Neuronal stem cell (in vitro differentiated cells): ENCODE data around the gene RAB3C.

ENCODE experiments used
- DNase-seq: peaks from one replicate; pipeline ENCODE4 v3.0.0-alpha.2; 2013; ENCODE audit warnings: low spot score
- H2AFZ ChIP-seq: one replicate; pipeline ENCODE4 v1.6.1; 2013; ENCODE audit warnings: mild to moderate bottlenecking, low read length, inconsistent platforms
- H2AK5ac ChIP-seq: 2 replicates; pipeline ENCODE4 v1.6.1; 2013; ENCODE audit warnings: low read depth, mild to moderate bottlenecking, inconsistent platforms, low read length, moderate library complexity, mixed read lengths
- H2BK120ac ChIP-seq: 2 replicates; pipeline ENCODE4 v1.6.1; 2013; ENCODE audit warnings: low read depth, mild to moderate bottlenecking, inconsistent platforms, low read length, moderate library complexity, mixed read lengths
- H2BK12ac ChIP-seq: one replicate; pipeline ENCODE4 v1.6.1; 2013; ENCODE audit warnings: low read length, inconsistent platforms
- H2BK15ac ChIP-seq: 2 replicates; pipeline ENCODE4 v1.6.1; 2013; ENCODE audit warnings: mild to moderate bottlenecking, low read length, inconsistent platforms, mixed read lengths
- H2BK5ac ChIP-seq: one replicate; pipeline ENCODE4 v1.6.1; 2013; ENCODE audit warnings: inconsistent platforms, mild to moderate bottlenecking, low read length, moderate library complexity
- H3K14ac ChIP-seq: one replicate; pipeline ENCODE4 v1.6.1; 2013; ENCODE audit warnings: low read length, inconsistent platforms
- H3K18ac ChIP-seq: 2 replicates; pipeline ENCODE4 v1.6.1; 2013; ENCODE audit warnings: low read length, inconsistent platforms
- H3K23ac ChIP-seq: 2 replicates; pipeline ENCODE4 v1.6.1; 2013; ENCODE audit warnings: low read depth, mild to moderate bottlenecking, mixed read lengths, low read length, inconsistent platforms; ENCODE audit not compliant: poor library complexity
- H3K27ac ChIP-seq: replicated peaks from 3 replicates; pipeline ENCODE4 v1.5.1; 2013; ENCODE audit warnings: low read length, inconsistent platforms
- H3K27me3 ChIP-seq, 3 experiments: 2 replicates each; pipeline ENCODE4 v1.6.1; 2013; ENCODE audit warnings: low read length in 3 of 3, mild to moderate bottlenecking in 2 of 3, inconsistent platforms in 1 of 3, low read depth in 1 of 3, mixed read lengths in 1 of 3, moderate library complexity in 1 of 3; ENCODE audit not compliant: control insufficient read depth in 3 of 3, insufficient read depth in 3 of 3
- H3K36me3 ChIP-seq, 2 donors: replicated peaks in 1 of 2; 2 replicates each; pipeline ENCODE4 v1.6.1; 2013; ENCODE audit warnings: low read length in 2 of 2; ENCODE audit not compliant: control insufficient read depth in 2 of 2, insufficient read depth in 2 of 2
- H3K4ac ChIP-seq: 2 replicates; pipeline ENCODE4 v1.6.1; 2013; ENCODE audit warnings: inconsistent platforms, mild to moderate bottlenecking, low read length, moderate library complexity
- H3K4me1 ChIP-seq, 2 donors: 1 replicate in 1 of 2; 2 replicates in 1 of 2; pipeline ENCODE4 v1.6.1; 2013; ENCODE audit warnings: low read length in 2 of 2, low read depth in 1 of 2; ENCODE audit not compliant: control insufficient read depth in 2 of 2, insufficient read depth in 1 of 2
- H3K4me2 ChIP-seq: one replicate; pipeline ENCODE4 v1.6.1; 2013; ENCODE audit warnings: mild to moderate bottlenecking, low read length, inconsistent platforms; ENCODE audit not compliant: insufficient read depth, poor library complexity, severe bottlenecking
- H3K4me3 ChIP-seq, 2 donors: 2 replicates each; pipeline ENCODE4 v1.5.1; 2013; ENCODE audit warnings: low read length in 2 of 2, mild to moderate bottlenecking in 2 of 2, inconsistent platforms in 1 of 2, moderate library complexity in 1 of 2
- H3K79me1 ChIP-seq: one replicate; pipeline ENCODE4 v1.6.1; 2013; ENCODE audit warnings: low read depth, mild to moderate bottlenecking, inconsistent platforms, low read length, moderate library complexity
- H3K9ac ChIP-seq: one replicate; pipeline ENCODE4 v1.6.1; 2013; ENCODE audit warnings: mild to moderate bottlenecking, low read depth, low read length, inconsistent platforms; ENCODE audit not compliant: poor library complexity
- H3K9me3 ChIP-seq, 2 donors: replicated peaks in 1 of 2; 2 replicates each; pipeline versions ENCODE3 to v1.6.1; 2013; ENCODE audit warnings: low read length in 2 of 2, mild to moderate bottlenecking in 2 of 2, inconsistent platforms in 1 of 2, low read depth in 1 of 2, mixed read lengths in 1 of 2, moderate library complexity in 1 of 2; ENCODE audit not compliant: control insufficient read depth in 2 of 2, insufficient read depth in 1 of 2
- H4K8ac ChIP-seq: one replicate; pipeline ENCODE4 v1.6.1; 2013; ENCODE audit warnings: low read depth, mild to moderate bottlenecking, inconsistent platforms, low read length, moderate library complexity
- H4K91ac ChIP-seq: one replicate; pipeline ENCODE4 v1.6.1; 2013; ENCODE audit warnings: low read length, low read depth, mild to moderate bottlenecking, inconsistent platforms; ENCODE audit not compliant: poor library complexity
- WGBS, 2 donors: extraction: QIAGEN DNeasy Blood & Tissue Kit; methylation state at CpG; one replicate each; pipeline ENCODE4 v1.1.7; 2013; ENCODE audit warnings: missing lambda C conversion rate in 2 of 2, mixed read lengths in 1 of 2; ENCODE audit not compliant: insufficient read length in 2 of 2, insufficient replicate concordance in 1 of 2; ENCODE audit errors: extremely low coverage in 2 of 2; 5-methylcytosine and 5-hydroxymethylcytosine counted together

RAB3C gene

GRCh38 chr5:58868931-58869330 is 286.1 kb downstream of the RAB3C start:
- H3K4me3 ChIP-seq = no peak overlapping the region
- H2AK5ac ChIP-seq = no peak overlapping the region
- H2AFZ ChIP-seq = no peak overlapping the region
- no peaks in the 10 kb centered on the region for H3K9me3 ChIP-seq
- no peak overlapping the region for H3K14ac ChIP-seq
- no peak overlapping the region for H2BK15ac ChIP-seq
- H3K18ac ChIP-seq = no peak overlapping the region
- no peak overlapping the region for H3K27ac ChIP-seq
- no peaks in the 10 kb centered on the region for H3K4me1 ChIP-seq
- H3K79me1 ChIP-seq = no peaks in the 10 kb centered on the region
- H3K9ac ChIP-seq = no peak overlapping the region
- H3K27me3 ChIP-seq = no peaks in the 10 kb centered on the region
- no peak overlapping the region for H2BK12ac ChIP-seq
- H3K23ac ChIP-seq = no peak overlapping the region
- H4K91ac ChIP-seq = no peak overlapping the region
- H3K4me2 ChIP-seq = no peak overlapping the region
- DNase-seq = no peak
- H2BK120ac ChIP-seq = no peak overlapping the region
- no CpG with 5 or more reads among the region's 8 CpGs for WGBS, 2 donors
- H3K36me3 ChIP-seq = no peaks in the 10 kb centered on the region
- no peak overlapping the region for H3K4ac ChIP-seq
- H2BK5ac ChIP-seq = no peak overlapping the region
- H4K8ac ChIP-seq = no peak overlapping the region

- H3K27ac ChIP-seq = no peak overlapping the region
- H3K9me3 ChIP-seq = no peaks in the 10 kb centered on the region
- no peak overlapping the region for H2AK5ac ChIP-seq
- no peak overlapping the region for H2AFZ ChIP-seq
- no peak overlapping the region for H3K14ac ChIP-seq
- no CpG with 5 or more reads among the region's 3 CpGs for WGBS, 2 donors
- DNase-seq = peak; percentile 24
- H3K36me3 ChIP-seq = no peaks in the 10 kb centered on the region
- no peak overlapping the region for H2BK15ac ChIP-seq
- no peak overlapping the region for H2BK12ac ChIP-seq
- no peak overlapping the region for H3K4me2 ChIP-seq
- no peaks in the 10 kb centered on the region for H3K79me1 ChIP-seq
- no peaks in the 10 kb centered on the region for H3K4me1 ChIP-seq
- H3K18ac ChIP-seq = no peak overlapping the region
- H2BK5ac ChIP-seq = no peak overlapping the region
- H3K27me3 ChIP-seq = no peaks in the 10 kb centered on the region
- no peak overlapping the region for H3K9ac ChIP-seq
- H3K4ac ChIP-seq = no peak overlapping the region
- no peak overlapping the region for H2BK120ac ChIP-seq
- H4K8ac ChIP-seq = no peak overlapping the region
- no peak overlapping the region for H3K23ac ChIP-seq
- no peak overlapping the region for H3K4me3 ChIP-seq
- no peak overlapping the region for H4K91ac ChIP-seq
Observed at GRCh38 chr5:58871648-58872242, 288.9 kb downstream of the RAB3C start.

- WGBS, 2 donors = no CpG with 5 or more reads among the region's 5 CpGs
- H3K9ac ChIP-seq = no peak overlapping the region
- no peak overlapping the region for H3K4me2 ChIP-seq
- H3K79me1 ChIP-seq = no peaks in the 10 kb centered on the region
- no peak overlapping the region for H2AFZ ChIP-seq
- H4K91ac ChIP-seq = no peak overlapping the region
- H3K36me3 ChIP-seq = no peaks in the 10 kb centered on the region
- no peak overlapping the region for H4K8ac ChIP-seq
- H2AK5ac ChIP-seq = no peak overlapping the region
- no peak overlapping the region for H2BK12ac ChIP-seq
- no peak overlapping the region for H3K27ac ChIP-seq
- H3K4me3 ChIP-seq = peak overlapping the region in 1 of 2 donors; percentile 60
- no peak overlapping the region for H2BK5ac ChIP-seq
- no peak overlapping the region for H3K18ac ChIP-seq
- no peak overlapping the region for H3K4ac ChIP-seq
- H2BK15ac ChIP-seq = no peak overlapping the region
- H3K23ac ChIP-seq = no peak overlapping the region
- H3K9me3 ChIP-seq = no peaks in the 10 kb centered on the region
- no peak for DNase-seq
- H3K4me1 ChIP-seq = no peaks in the 10 kb centered on the region
- no peaks in the 10 kb centered on the region for H3K27me3 ChIP-seq
- H2BK120ac ChIP-seq = no peak overlapping the region
- no peak overlapping the region for H3K14ac ChIP-seq
Observed at GRCh38 chr5:58872670-58873273, 289.9 kb downstream of the RAB3C start.

- no peak overlapping the region for H3K14ac ChIP-seq
- no CpG with 5 or more reads among the region's 3 CpGs for WGBS, 2 donors
- no peak overlapping the region for H3K9ac ChIP-seq
- H2BK120ac ChIP-seq = no peak overlapping the region
- H2BK12ac ChIP-seq = no peak overlapping the region
- H3K4me1 ChIP-seq = no peaks in the 10 kb centered on the region
- no peak overlapping the region for H2BK5ac ChIP-seq
- no peak overlapping the region for H2AK5ac ChIP-seq
- no peak for DNase-seq
- no peak overlapping the region for H3K4ac ChIP-seq
- no peak overlapping the region for H3K27ac ChIP-seq
- H4K91ac ChIP-seq = no peak overlapping the region
- H3K79me1 ChIP-seq = no peaks in the 10 kb centered on the region
- no peaks in the 10 kb centered on the region for H3K9me3 ChIP-seq
- no peak overlapping the region for H2AFZ ChIP-seq
- no peak overlapping the region for H4K8ac ChIP-seq
- H3K27me3 ChIP-seq = no peaks in the 10 kb centered on the region
- no peak overlapping the region for H3K18ac ChIP-seq
- no peak overlapping the region for H3K4me2 ChIP-seq
- H3K4me3 ChIP-seq = no peak overlapping the region
- no peak overlapping the region for H3K23ac ChIP-seq
- no peaks in the 10 kb centered on the region for H3K36me3 ChIP-seq
- H2BK15ac ChIP-seq = no peak overlapping the region
Observed at GRCh38 chr5:58875599-58875998, 292.7 kb downstream of the RAB3C start.
